GM21529 (cell line): ENCODE results near the gene DCAF15.
"Not testable (repeated sequence)": the region's sequence is repeated elsewhere in the genome, so short reads cannot be mapped to it uniquely, and the experiment has no call there.

Experiments
- ATAC-seq: cut with Tn5 transposase; IDR thresholded peaks from one replicate; pipeline ENCODE4 v1.9.1; 2021; ENCODE audit not compliant: unreplicated experiment

Gene DCAF15

GRCh38 chr19:13952154-13952930 lies at the start of gene DCAF15:
Gene DCAF15, plus strand, starts transcription at chr19:13952509. Its CDS starts 4 bp downstream, at chr19:13952513.
- ATAC-seq: peak; percentile 96

- ATAC-seq: no peak
Observed at GRCh38 chr19:13902993-13903555, 49.2 kb upstream of the DCAF15 start.

GRCh38 chr19:13905634-13906520 lies 46.4 kb upstream of the DCAF15 start, which contains the start of the genes BRME1 and CC2D1A:
Gene BRME1, minus strand, starts transcription at chr19:13906117. Its CDS starts 1,225 bp downstream, at chr19:13904892.
Gene CC2D1A, plus strand, starts transcription at chr19:13906201. Its CDS starts 241 bp downstream, at chr19:13906442.
- peak; percentile 89 for ATAC-seq

- ATAC-seq: peak; percentile 26
Observed at GRCh38 chr19:13906521-13906904, 45.8 kb upstream of the DCAF15 start.

- no peak for ATAC-seq
Observed at GRCh38 chr19:13906910-13907309, 45.4 kb upstream of the DCAF15 start.

- ATAC-seq: no peak
Observed at GRCh38 chr19:13908674-13909073, 43.6 kb upstream of the DCAF15 start.

GRCh38 chr19:13909430-13909829 lies 42.9 kb upstream of the DCAF15 start:
- ATAC-seq: no peak

GRCh38 chr19:13913352-13913751 lies 39.0 kb upstream of the DCAF15 start:
- no peak for ATAC-seq

- ATAC-seq: no peak
Observed at GRCh38 chr19:13914777-13915176, 37.5 kb upstream of the DCAF15 start.

GRCh38 chr19:13917888-13918406 lies 34.4 kb upstream of the DCAF15 start:
- no peak for ATAC-seq

GRCh38 chr19:13918726-13919411 lies 33.4 kb upstream of the DCAF15 start:
- ATAC-seq: no peak

GRCh38 chr19:13920524-13920923 lies 31.8 kb upstream of the DCAF15 start:
- no peak for ATAC-seq

GRCh38 chr19:13920940-13921747 lies 31.2 kb upstream of the DCAF15 start:
- ATAC-seq: no peak

- not testable (repeated sequence) for ATAC-seq
Observed at GRCh38 chr19:13922118-13922517, 30.2 kb upstream of the DCAF15 start.

GRCh38 chr19:13923194-13923987 lies 28.9 kb upstream of the DCAF15 start:
- no peak for ATAC-seq

- ATAC-seq: no peak
Observed at GRCh38 chr19:13926010-13926409, 26.3 kb upstream of the DCAF15 start.

- ATAC-seq: no peak
Observed at GRCh38 chr19:13926715-13927114, 25.6 kb upstream of the DCAF15 start.

GRCh38 chr19:13929340-13929739 lies 23.0 kb upstream of the DCAF15 start:
- ATAC-seq: no peak

- ATAC-seq: no peak
Observed at GRCh38 chr19:13929956-13930355, 22.4 kb upstream of the DCAF15 start.
